Hematopoietic multipotent progenitor cell treated with erythropoietin and hydrocortisone succinate and interleukin-3 and kit ligand, for 6 days (in vitro differentiated cells): Measurements from ENCODE around the gene ACP6.
"Not testable (repeated sequence)": the region's sequence is repeated elsewhere in the genome, so short reads cannot be mapped to it uniquely, and the experiment has no call there.

Experiments
- DNase-seq: peaks from one replicate; pipeline ENCODE4 v3.0.0-alpha.2; 2015

ACP6 gene

DNA sequence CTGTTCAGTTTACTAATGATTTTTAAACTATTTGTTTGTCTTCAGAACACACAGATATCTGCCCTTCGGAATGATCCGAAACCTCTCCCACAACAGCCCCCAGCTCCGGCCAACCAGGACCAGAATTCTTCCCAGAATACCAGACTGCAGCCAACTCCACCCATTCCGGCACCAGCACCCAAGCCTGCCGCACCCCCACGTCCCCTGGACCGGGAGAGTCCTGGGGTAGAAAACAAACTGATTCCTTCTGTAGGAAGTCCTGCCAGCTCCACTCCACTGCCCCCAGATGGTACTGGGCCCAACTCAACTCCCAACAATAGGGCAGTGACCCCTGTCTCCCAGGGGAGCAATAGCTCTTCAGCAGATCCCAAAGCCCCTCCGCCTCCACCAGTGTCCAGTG lies 51.6 kb downstream of the ACP6 start:
- no peak for DNase-seq

- DNase-seq, result peak; percentile 75
Measured at GRCh38 chr1:147618077-147618569, 52.2 kb downstream of the ACP6 start.

DNA sequence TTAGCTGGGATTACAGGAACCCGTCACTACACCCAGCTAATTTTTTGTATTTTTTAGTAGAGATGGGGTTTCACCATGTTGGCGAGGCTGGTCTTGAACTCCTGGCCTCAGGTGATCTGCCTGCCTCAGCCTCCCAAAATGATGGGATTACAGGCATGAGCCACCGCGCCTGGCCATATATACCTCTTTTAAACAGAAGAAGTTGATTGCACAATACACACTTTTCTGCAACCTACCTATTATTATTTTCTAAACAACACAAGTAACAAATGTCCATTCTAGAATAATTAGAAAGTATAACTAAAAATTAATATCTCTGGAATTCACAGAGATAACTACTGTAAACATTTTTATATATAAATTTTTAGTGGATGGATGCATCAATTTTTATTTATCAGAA lies 55.4 kb downstream of the ACP6 start:
- DNase-seq, result not testable (repeated sequence)

DNA sequence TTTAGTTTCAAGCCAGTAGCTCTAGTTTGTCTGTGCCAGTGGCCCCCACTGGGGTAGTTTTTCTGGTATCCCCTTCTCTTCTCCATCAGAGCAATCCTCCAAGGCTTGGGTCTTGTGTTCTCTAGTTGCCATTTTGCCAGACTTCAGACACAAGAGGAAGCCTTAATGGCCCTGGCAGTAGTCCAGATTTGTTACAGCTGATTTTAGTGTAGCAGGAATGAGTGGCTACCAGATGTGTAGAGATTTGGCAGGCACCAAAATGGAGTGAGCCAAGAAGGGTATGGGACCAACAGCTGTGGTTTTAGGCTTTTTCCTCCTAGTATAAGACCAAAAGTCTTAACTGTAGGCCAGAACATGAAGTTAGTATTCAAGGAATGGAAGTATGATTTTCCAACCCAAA lies 56.8 kb downstream of the ACP6 start:
- DNase-seq, result no peak

DNA sequence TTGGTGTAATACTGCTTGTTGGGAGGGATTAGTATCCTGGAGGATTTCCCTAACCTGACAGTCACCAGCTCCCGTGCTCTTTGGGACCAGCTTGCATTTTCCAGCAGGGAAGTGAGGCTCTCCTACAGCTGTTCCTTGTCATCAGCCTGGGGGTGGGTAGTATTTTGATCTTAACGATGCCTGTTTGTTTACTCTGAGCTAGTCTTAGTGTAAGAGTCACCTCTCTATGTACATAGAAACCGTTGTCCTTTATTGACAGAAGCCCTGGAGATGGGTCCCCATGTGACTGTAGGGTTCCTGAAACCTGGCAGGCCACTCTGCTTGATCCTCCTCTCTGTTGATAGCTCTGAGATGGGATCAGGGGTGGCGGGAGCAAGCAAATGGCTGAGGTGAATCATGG lies 58.0 kb downstream of the ACP6 start:
- DNase-seq, result no peak

GRCh38 chr1:147611586-147611985 lies 58.7 kb downstream of the ACP6 start:
- no peak for DNase-seq

- DNase-seq, result no peak
Measured at GRCh38 chr1:147611021-147611426, 59.3 kb downstream of the ACP6 start.

DNA sequence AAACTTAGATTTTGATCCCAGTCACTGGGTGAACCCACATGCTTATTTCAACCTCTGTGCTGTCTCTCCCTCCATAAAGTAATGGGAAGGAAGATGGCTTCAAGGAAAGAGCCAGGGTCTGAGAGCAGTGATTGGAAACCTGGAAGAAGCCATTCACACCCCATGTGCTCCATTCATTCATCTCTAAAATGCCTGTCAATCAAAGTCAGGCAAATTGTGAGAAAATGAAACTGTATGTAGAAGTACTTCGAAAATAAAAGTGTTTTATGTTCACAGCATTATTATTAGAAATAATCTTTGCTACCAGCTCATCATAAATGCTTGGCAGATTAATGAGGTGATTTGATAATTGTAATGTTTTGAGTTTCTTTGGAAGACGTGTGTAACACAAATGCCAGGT lies 61.0 kb downstream of the ACP6 start:
- no peak for DNase-seq

DNA sequence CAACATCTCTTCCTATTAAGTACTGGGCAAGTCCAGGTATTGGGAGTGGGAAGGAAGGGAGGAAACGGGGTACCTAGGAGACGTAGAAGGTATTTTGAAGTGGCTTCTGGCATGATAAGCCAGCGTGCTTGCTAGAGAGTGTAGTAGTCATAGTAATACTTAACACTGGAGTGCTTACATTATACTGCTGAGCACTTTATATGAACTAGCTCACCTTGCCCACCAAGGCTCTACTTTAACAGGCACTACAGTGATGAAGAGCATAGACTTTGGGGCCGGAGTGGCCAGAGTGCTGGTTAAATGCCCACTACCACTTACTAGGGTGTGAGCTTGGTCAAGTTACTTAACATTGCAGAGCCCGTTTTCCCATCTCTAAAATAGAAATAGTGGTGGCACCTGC lies 61.7 kb downstream of the ACP6 start:
- DNase-seq, result no peak

DNA sequence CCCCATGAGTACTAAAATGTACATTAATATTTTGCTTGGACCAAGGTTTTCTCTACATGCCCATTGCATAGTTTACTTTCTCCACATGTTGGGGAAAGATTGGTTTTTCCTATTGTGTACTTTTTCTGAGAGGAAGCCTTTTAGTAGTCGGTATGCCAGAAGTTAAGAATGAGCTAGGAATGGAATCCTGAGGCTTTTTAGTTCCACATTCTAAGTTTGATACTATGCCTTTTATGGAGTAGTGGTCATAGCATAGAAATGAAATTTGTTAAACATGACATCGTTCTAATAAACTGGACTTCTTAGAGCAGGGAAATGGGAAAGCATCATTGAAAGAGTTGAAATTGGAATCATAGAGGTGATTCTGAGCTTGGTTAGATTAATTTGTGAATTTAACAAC lies 64.7 kb downstream of the ACP6 start:
- no peak for DNase-seq

DNA sequence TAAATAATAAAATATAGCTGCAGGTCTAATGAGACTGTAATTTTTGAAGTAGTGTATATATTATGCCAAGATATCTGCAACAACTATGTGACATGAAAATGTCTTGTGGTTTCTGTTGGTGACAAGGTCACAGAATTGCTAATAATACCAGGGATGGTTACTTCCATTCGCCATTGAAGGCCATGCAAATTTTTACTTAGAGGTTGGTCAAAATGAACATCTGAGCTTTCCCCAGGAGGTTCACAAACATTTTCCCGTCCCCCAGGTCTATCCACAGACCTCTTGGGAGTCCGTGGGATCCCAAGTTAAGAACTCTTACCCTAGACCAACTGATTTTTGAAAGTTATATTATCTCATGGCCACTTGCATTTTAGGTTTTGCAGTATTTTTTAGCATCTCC lies 66.3 kb downstream of the ACP6 start:
- no peak for DNase-seq

GRCh38 chr1:147600119-147601111 lies 69.9 kb downstream of the ACP6 start:
- DNase-seq, result peak; percentile 38

GRCh38 chr1:147599362-147600118 lies 70.8 kb downstream of the ACP6 start:
- peak; percentile 95 for DNase-seq

DNA sequence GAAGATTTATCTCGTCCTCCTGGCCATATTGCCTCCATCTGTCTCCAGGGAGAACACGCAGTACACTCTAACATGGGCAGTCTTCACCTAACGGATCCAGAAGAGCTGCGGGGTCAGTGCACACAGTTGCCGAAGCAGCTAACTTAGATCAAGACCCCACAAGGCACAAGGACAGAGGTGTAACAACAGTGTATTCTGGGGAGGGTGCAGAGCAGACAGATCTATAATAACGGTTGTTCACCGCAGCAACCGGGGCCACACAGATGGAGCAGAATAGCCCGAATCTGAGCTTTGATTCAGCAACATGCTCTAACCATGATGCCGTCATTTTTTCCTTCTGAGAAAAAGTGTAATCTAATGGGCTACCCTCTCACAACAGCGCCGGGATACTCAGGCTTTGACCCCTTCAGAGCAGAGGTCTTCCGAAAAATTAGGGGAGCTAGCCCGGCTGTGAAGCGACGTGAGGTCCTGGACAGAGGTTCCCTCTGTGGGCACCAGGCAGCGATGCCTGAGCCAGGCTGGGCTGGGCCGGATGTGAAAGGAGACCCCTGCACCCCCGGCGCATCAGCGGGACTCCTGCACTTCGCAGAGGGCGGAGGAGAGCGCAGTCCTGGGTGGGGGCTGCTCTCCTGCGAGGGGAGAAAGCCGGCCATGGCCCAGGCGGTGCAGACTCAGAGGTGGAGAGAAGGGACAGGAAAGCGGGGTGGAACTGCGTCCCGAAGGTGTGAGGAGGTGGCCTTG lies 71.5 kb downstream of the ACP6 start:
- DNase-seq, result peak; percentile 28

- DNase-seq, result no peak
Measured at GRCh38 chr1:147597010-147597409, 73.3 kb downstream of the ACP6 start.
